ENCODE data around the gene L3MBTL4. TPM values are rescaled to one million over a fixed set of nuclear protein-coding genes. Genes with fewer than 3 reads are reported as not detected.
"Not testable (repeated sequence)": the region's sequence is repeated elsewhere in the genome, so short reads cannot be mapped to it uniquely, and the experiment has no call there.

The L3MBTL4 gene
- total and polyA plus RNA-seq, 9 donors: 4.2 to 79.1 (median 23.7) TPM

DNA sequence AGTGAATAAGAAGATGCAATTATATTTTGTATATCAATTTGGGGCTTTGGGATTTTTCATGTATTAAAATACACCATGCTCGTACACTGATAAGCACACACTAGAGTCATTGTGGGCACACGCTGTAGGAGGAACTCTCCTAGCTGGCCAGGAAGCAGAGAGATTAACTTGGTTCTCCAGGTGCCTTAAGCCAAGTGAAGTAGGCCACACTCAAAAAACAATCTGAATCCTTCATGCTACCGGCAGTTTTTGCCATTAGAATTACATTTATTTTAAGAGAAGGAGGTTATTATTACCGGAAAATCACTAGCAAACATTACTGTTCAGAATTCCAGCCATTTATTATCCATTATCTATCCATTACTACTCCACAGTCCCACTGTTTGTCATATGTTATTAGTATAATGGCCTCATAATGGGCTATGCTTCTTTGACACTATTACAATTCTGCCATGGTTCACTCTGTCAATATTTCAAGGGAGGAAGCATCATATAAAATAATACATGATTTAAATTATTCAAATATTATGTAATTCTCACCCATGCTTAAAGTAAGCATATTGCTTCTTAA is 214.4 kb downstream of the L3MBTL4 start:
- Histone ChIP-seq H3K27me3 (no peaks in the 10 kb centered on the region), H3K27ac (no peak overlapping the region), H3K9me3 (no peaks in the 10 kb centered on the region), H3K4me3 (no peak overlapping the region), H3K36me3 (no peaks in the 10 kb centered on the region), H3K4me1 (ENCODE audit: insufficient read depth) (no peaks in the 10 kb centered on the region)
- no peak for DNase-seq
- intact Hi-C loops (cut with DNase I): no loop called here
- WGBS, 3 donors: 94 to 95% (median 94%) methylated on average over 4 of the region's 4 CpGs
- TF ChIP-seq EP300 (IDR thresholded peaks at IDR 0.05): no peak
- TF ChIP-seq, protein P1, sequence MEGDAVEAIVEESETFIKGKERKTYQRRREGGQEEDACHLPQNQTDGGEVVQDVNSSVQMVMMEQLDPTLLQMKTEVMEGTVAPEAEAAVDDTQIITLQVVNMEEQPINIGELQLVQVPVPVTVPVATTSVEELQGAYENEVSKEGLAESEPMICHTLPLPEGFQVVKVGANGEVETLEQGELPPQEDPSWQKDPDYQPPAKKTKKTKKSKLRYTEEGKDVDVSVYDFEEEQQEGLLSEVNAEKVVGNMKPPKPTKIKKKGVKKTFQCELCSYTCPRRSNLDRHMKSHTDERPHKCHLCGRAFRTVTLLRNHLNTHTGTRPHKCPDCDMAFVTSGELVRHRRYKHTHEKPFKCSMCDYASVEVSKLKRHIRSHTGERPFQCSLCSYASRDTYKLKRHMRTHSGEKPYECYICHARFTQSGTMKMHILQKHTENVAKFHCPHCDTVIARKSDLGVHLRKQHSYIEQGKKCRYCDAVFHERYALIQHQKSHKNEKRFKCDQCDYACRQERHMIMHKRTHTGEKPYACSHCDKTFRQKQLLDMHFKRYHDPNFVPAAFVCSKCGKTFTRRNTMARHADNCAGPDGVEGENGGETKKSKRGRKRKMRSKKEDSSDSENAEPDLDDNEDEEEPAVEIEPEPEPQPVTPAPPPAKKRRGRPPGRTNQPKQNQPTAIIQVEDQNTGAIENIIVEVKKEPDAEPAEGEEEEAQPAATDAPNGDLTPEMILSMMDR (IDR thresholded peaks at IDR 0.05): no peak
- TF ChIP-seq POLR2A (IDR thresholded peaks at IDR 0.05): no peak

DNA sequence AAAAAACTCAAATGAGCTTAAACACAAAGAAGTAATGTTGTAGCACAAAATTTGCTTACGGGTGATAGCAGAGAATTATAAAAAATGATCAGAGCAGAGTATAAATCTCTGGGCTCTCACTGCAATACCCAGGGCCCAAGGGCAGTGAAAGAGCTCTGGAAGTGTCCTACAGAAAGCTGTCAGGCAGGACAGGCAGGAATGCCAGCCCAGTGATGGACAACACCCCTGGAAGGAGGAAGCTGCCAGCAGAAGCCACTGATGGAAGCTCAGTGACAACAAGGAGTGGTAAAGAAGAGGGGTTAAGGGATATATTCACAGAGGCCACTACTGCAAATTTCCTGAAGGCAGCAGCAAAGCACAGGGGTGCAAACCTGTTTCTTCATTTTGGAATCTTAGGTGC is 214.9 kb downstream of the L3MBTL4 start:
- no peaks in the 10 kb centered on the region for H3K36me3 ChIP-seq
- WGBS, 3 donors: 91 to 100% (median 94%) methylated on average over 1 of the region's 1 CpG
- peaks cover 2% of the 10 kb centered on the region for H3K4me1 ChIP-seq (ENCODE audit: insufficient read depth)
- intact Hi-C loops (cut with DNase I): no loop called here
- DNase-seq: no peak
- H3K27ac ChIP-seq: no peak overlapping the region
- H3K9me3 ChIP-seq: no peaks in the 10 kb centered on the region
- TF ChIP-seq EP300 (IDR thresholded peaks at IDR 0.05) (no peak), POLR2A (IDR thresholded peaks at IDR 0.05) (no peak)
- TF ChIP-seq, protein P1 (IDR thresholded peaks at IDR 0.05): no peak
- H3K4me3 ChIP-seq: no peak overlapping the region
- H3K27me3 ChIP-seq: no peaks in the 10 kb centered on the region

DNA sequence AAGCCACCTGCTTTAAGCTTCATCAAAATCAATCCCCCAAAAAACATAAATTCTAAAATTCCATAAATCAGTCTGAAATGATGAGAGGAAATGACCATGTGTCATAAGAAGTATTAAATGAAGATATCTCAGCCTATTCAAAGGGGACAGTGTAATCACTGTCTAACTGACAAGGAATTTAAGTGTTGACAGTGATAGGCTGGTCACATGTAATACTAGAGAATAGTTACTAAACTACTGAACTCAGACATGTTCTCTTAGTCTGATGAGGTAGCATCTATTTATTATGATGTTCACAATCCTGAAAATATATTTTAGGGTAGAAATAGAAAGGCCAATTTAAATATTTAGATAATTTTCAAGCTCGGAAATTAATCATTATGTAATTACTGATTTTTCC is 216.1 kb downstream of the L3MBTL4 start:
- no peak for TF ChIP-seq EP300 (IDR thresholded peaks at IDR 0.05)
- no peak for TF ChIP-seq POLR2A (IDR thresholded peaks at IDR 0.05)
- TF ChIP-seq, protein P1 (IDR thresholded peaks at IDR 0.05): no peak
- H3K4me1 ChIP-seq (ENCODE audit: insufficient read depth): peaks cover 2% of the 10 kb centered on the region
- H3K27me3 ChIP-seq: no peaks in the 10 kb centered on the region
- DNase-seq: no peak
- no peak overlapping the region for H3K27ac ChIP-seq
- intact Hi-C loops (cut with DNase I): no loop called here
- H3K9me3 ChIP-seq: no peaks in the 10 kb centered on the region
- 84 to 92% (median 86%) methylated on average over 1 of the region's 1 CpG for WGBS, 3 donors
- no peak overlapping the region for H3K4me3 ChIP-seq
- no peaks in the 10 kb centered on the region for H3K36me3 ChIP-seq

DNA sequence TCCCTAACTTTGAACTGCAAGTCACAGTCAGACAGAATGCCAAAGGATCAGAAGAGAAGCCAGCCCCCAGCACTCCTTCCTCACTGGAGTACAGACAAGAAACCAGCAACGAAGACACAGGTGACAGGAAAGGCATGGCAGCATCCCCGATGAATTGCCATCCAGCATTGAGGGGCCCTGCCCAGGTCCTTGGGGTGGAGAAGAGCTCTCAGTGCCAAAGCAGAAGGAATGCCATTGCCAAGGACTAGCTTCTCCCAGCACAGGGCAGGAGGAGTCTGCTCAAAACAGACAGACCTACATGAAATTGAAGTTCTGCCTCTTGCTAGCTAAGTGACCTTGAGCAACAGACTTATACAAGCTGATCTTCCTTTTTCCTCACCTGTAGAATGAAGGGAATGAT is 220.1 kb downstream of the L3MBTL4 start:
- Histone ChIP-seq H3K4me3 (no peak overlapping the region), H3K27ac (no peak overlapping the region), H3K36me3 (no peaks in the 10 kb centered on the region), H3K4me1 (ENCODE audit: insufficient read depth) (peaks cover 2% of the 10 kb centered on the region), H3K9me3 (no peaks in the 10 kb centered on the region), H3K27me3 (no peaks in the 10 kb centered on the region)
- no peak for TF ChIP-seq EP300 (IDR thresholded peaks at IDR 0.05)
- no peak for TF ChIP-seq POLR2A (IDR thresholded peaks at IDR 0.05)
- TF ChIP-seq, protein P1 (IDR thresholded peaks at IDR 0.05): no peak
- WGBS, 3 donors: 72 to 85% (median 83%) methylated on average over 2 of the region's 2 CpGs
- intact Hi-C loops (cut with DNase I): no loop called here
- DNase-seq: no peak

DNA sequence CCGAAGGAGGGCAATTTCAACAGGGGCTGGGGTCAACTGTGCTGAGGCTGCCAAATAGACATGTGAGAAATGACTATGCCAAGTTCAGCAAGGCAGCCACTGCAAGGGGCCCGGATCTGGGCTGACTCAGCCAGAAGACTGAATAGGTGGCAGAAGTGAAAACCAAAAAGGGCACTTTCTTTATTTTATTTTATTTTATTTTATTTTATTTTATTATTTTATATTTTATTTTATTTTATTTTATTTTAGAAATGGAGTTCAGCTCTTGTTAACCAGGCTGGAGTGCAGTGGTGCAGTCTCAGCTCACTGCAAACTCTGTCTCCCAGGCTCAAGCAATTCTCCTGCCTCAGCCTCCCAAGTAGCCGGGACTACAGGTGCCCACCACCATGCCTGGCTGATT is 228.9 kb downstream of the L3MBTL4 start:
- H3K9me3 ChIP-seq; H3K36me3 ChIP-seq; H3K4me3 ChIP-seq; H3K4me1 ChIP-seq (ENCODE audit: insufficient read depth); DNase-seq; H3K27me3 ChIP-seq; intact Hi-C loops (cut with DNase I); H3K27ac ChIP-seq: not testable (repeated sequence)
- 93 to 95% (median 93%) methylated on average over 3 of the region's 3 CpGs for WGBS, 3 donors
